H9 (cell line): Measurements from ENCODE around the gene CYP39A1. TPM values are rescaled to one million over a fixed set of nuclear protein-coding genes. Genes with fewer than 3 reads are reported as not detected.
A peak's percentile ranks its signal among the peaks of the same experiment; 100 is the strongest.

Experiments used
- DNase-seq: peaks from one replicate; pipeline ENCODE4 v3.0.0-alpha.2; 2017
- H2AFZ ChIP-seq: one replicate; pipeline ENCODE4 v1.6.1; 2013; ENCODE audit warnings: mild to moderate bottlenecking, low read length, control low read depth, moderate library complexity
- H2AK5ac ChIP-seq: 2 replicates; pipeline ENCODE4 v1.6.1; 2013; ENCODE audit warnings: low read length, control low read depth, mixed read lengths; ENCODE audit not compliant: insufficient read length
- H2BK120ac ChIP-seq: one replicate; pipeline ENCODE4 v1.6.1; 2013; ENCODE audit warnings: low read depth, mild to moderate bottlenecking, low read length, control low read depth, inconsistent platforms; ENCODE audit not compliant: poor library complexity, severe bottlenecking
- H2BK12ac ChIP-seq: 2 replicates; pipeline ENCODE4 v1.6.1; 2013; ENCODE audit warnings: low read length, control low read depth, mixed read lengths, low read depth; ENCODE audit not compliant: insufficient read length
- H2BK15ac ChIP-seq: 2 replicates; pipeline ENCODE4 v1.6.1; 2013; ENCODE audit warnings: low read depth, low read length, control low read depth
- H2BK20ac ChIP-seq: one replicate; pipeline ENCODE4 v1.6.1; 2013; ENCODE audit warnings: low read depth, mild to moderate bottlenecking, low read length, control low read depth, inconsistent platforms; ENCODE audit not compliant: poor library complexity, severe bottlenecking
- H2BK5ac ChIP-seq: 2 replicates; pipeline ENCODE4 v1.6.1; 2013; ENCODE audit warnings: low read length, control low read depth, mixed read lengths; ENCODE audit not compliant: insufficient read length
- H3K14ac ChIP-seq: 2 replicates; pipeline ENCODE4 v1.6.1; 2013; ENCODE audit warnings: low read length, control low read depth; ENCODE audit not compliant: insufficient read depth
- H3K18ac ChIP-seq: 2 replicates; pipeline ENCODE4 v1.6.1; 2013; ENCODE audit warnings: low read depth, mild to moderate bottlenecking, mixed read lengths, low read length, control low read depth; ENCODE audit not compliant: insufficient read length
- H3K23ac ChIP-seq: 2 replicates; pipeline ENCODE4 v1.6.1; 2013; ENCODE audit warnings: low read length, control low read depth, mixed read lengths, low read depth; ENCODE audit not compliant: insufficient read length
- H3K23me2 ChIP-seq: 2 replicates; pipeline ENCODE4 v1.6.1; 2013; ENCODE audit warnings: low read depth, mild to moderate bottlenecking, mixed read lengths, low read length, control low read depth; ENCODE audit not compliant: insufficient read length, poor library complexity, severe bottlenecking
- H3K27ac ChIP-seq: 2 replicates; pipeline ENCODE4 v1.5.1; 2013; ENCODE audit warnings: low read length, control low read depth, mixed read lengths, low read depth; ENCODE audit not compliant: insufficient read length
- H3K27me3 ChIP-seq: 2 replicates; pipeline ENCODE4 v1.6.1; 2013; ENCODE audit warnings: low read length, control low read depth, inconsistent platforms; ENCODE audit not compliant: insufficient read depth
- H3K4ac ChIP-seq: 2 replicates; pipeline ENCODE4 v1.6.1; 2013; ENCODE audit warnings: low read depth, mild to moderate bottlenecking, control low read depth, inconsistent platforms, low read length, moderate library complexity
- H3K4me1 ChIP-seq: 2 replicates; pipeline ENCODE4 v1.6.1; 2013; ENCODE audit warnings: low read length, control low read depth, inconsistent platforms; ENCODE audit not compliant: insufficient read depth
- H3K4me2 ChIP-seq: 2 replicates; pipeline ENCODE4 v1.6.1; 2013; ENCODE audit warnings: low read length, control low read depth, mixed read lengths; ENCODE audit not compliant: insufficient read length, insufficient read depth
- H3K56ac ChIP-seq: 2 replicates; pipeline ENCODE4 v1.6.1; 2013; ENCODE audit warnings: low read depth, mild to moderate bottlenecking, mixed read lengths, low read length, control low read depth; ENCODE audit not compliant: insufficient read length
- H3K79me1 ChIP-seq: 2 replicates; pipeline ENCODE4 v1.6.1; 2013; ENCODE audit warnings: low read depth, mild to moderate bottlenecking, moderate library complexity, low read length, control low read depth, inconsistent platforms; ENCODE audit not compliant: insufficient read depth, poor library complexity, severe bottlenecking
- H3K79me2 ChIP-seq: 2 replicates; pipeline ENCODE4 v1.6.1; 2013; ENCODE audit warnings: low read length, control low read depth, inconsistent platforms; ENCODE audit not compliant: insufficient read depth
- H3K9ac ChIP-seq: 2 replicates; pipeline ENCODE4 v1.6.1; 2013; ENCODE audit warnings: low read length, control low read depth, mixed read lengths; ENCODE audit not compliant: insufficient read length; ENCODE audit errors: extremely low read depth
- H3K9me3 ChIP-seq: one replicate; pipeline ENCODE4 v1.6.1; 2013; ENCODE audit warnings: low read depth, low read length, inconsistent platforms; ENCODE audit not compliant: control insufficient read depth
- H3T11ph ChIP-seq: one replicate; pipeline ENCODE4 v1.6.1; 2013; ENCODE audit warnings: mild to moderate bottlenecking, low read length, control low read depth, inconsistent platforms
- H4K20me1 ChIP-seq: one replicate; pipeline ENCODE4 v1.6.1; 2013; ENCODE audit not compliant: control insufficient read depth, insufficient read length, insufficient read depth
- H4K5ac ChIP-seq: 2 replicates; pipeline ENCODE4 v1.6.1; 2013; ENCODE audit warnings: low read depth, mild to moderate bottlenecking, mixed read lengths, low read length, control low read depth; ENCODE audit not compliant: insufficient read length
- H4K8ac ChIP-seq: replicated peaks from 2 replicates; pipeline ENCODE4 v1.6.1; 2013; ENCODE audit warnings: low read length, control low read depth, mixed read lengths, low read depth; ENCODE audit not compliant: insufficient read length
- H4K91ac ChIP-seq: 2 replicates; pipeline ENCODE4 v1.6.1; 2013; ENCODE audit warnings: low read depth, mild to moderate bottlenecking, moderate library complexity, mixed read lengths, low read length, control low read depth; ENCODE audit not compliant: insufficient read length
- H3K27ac Mint-ChIP-seq, 3 experiments: 2 replicates in 2 of 3; 3 replicates in 1 of 3; pipeline ENCODE4 v1.8.0; 2020 to 2021; ENCODE audit warnings: mixed read lengths in 3 of 3, mild to moderate bottlenecking in 1 of 3, moderate library complexity in 1 of 3
- H3K27me3 Mint-ChIP-seq: 2 replicates; pipeline ENCODE4 v1.8.0; 2021; ENCODE audit warnings: low read depth, mild to moderate bottlenecking, moderate library complexity, mixed read lengths
- H3K36me3 Mint-ChIP-seq, 3 experiments: 2 replicates in 2 of 3; 3 replicates in 1 of 3; pipeline ENCODE4 v1.8.0; 2020 to 2021; ENCODE audit warnings: low read depth in 3 of 3, mixed read lengths in 3 of 3; ENCODE audit not compliant: insufficient read depth in 1 of 3
- H3K4me1 Mint-ChIP-seq, 2 experiments: 2 replicates each; pipeline ENCODE4 v1.8.0; 2020; ENCODE audit warnings: mixed read lengths in 2 of 2
- H3K4me3 Mint-ChIP-seq, 2 experiments: 2 replicates in 1 of 2; 3 replicates in 1 of 2; pipeline ENCODE4 v1.8.0; 2020 to 2021; ENCODE audit warnings: mild to moderate bottlenecking in 2 of 2, mixed read lengths in 2 of 2, moderate library complexity in 1 of 2
- H3K9me3 Mint-ChIP-seq, 2 experiments: 2 replicates in 1 of 2; 3 replicates in 1 of 2; pipeline ENCODE4 v1.8.0; 2020; ENCODE audit warnings: mild to moderate bottlenecking in 2 of 2, mixed read lengths in 2 of 2, moderate library complexity in 1 of 2
- total RNA-seq: library from RNA; stranded (reverse); gene quantifications from 2 replicates; pipeline ENCODE4 v1.2.1, GENCODE V29; 2021
- TF ChIP-seq, protein P1 (sequence below): fragments of 200-600 bp; sonication (generic); conservative IDR thresholded peaks from 3 replicates; pipeline ENCODE4 v1.8.0; 2021; ENCODE audit warnings: antibody characterized with exemption, mild to moderate bottlenecking

The CYP39A1 gene
- total RNA-seq, 1 experiment from 2014 or later, result 0.50 TPM

DNA sequence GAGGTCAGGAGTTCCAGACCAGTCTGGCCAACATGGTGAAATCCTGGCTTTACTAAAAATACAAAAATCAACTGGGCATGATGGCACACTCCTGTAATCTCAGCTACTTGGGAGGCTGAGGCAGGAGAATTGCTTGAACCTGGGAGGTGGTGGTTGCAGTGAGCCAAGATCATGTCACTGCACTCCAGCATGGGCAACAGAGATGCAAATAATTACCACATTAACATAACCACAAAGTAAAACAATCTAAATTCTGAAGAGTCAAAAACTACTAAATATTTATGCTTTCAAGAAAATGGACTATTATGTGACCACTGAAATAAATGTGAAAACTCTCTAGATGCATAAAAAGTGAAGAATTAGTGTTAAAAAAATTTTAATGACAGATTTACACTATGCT, 59.9 kb downstream of the CYP39A1 start:
- TF ChIP-seq, protein P1, sequence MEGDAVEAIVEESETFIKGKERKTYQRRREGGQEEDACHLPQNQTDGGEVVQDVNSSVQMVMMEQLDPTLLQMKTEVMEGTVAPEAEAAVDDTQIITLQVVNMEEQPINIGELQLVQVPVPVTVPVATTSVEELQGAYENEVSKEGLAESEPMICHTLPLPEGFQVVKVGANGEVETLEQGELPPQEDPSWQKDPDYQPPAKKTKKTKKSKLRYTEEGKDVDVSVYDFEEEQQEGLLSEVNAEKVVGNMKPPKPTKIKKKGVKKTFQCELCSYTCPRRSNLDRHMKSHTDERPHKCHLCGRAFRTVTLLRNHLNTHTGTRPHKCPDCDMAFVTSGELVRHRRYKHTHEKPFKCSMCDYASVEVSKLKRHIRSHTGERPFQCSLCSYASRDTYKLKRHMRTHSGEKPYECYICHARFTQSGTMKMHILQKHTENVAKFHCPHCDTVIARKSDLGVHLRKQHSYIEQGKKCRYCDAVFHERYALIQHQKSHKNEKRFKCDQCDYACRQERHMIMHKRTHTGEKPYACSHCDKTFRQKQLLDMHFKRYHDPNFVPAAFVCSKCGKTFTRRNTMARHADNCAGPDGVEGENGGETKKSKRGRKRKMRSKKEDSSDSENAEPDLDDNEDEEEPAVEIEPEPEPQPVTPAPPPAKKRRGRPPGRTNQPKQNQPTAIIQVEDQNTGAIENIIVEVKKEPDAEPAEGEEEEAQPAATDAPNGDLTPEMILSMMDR, result no peak
- H3K9ac ChIP-seq, result no peak overlapping the region
- no peak overlapping the region for H2AK5ac ChIP-seq
- H3K9me3 ChIP-seq, result no peaks in the 10 kb centered on the region
- H2BK12ac ChIP-seq, result no peak overlapping the region
- H3K18ac ChIP-seq, result no peak overlapping the region
- H3K27ac ChIP-seq, result no peak overlapping the region
- Mint-ChIP-seq H3K27ac (peak overlapping the region in 1 of 3 experiments; percentile 72; a peak in 1 of 7 replicates), H3K4me3 (no peak overlapping the region), H3K36me3 (no peaks in the 10 kb centered on the region), H3K27me3 (no peaks in the 10 kb centered on the region), H3K4me1 (no peaks in the 10 kb centered on the region), H3K9me3 (peaks cover 0 to 6% of the 10 kb centered on the region in 2 experiments; a peak in 2 of 5 replicates)
- no peak overlapping the region for H3T11ph ChIP-seq
- no peaks in the 10 kb centered on the region for H3K79me1 ChIP-seq
- H3K14ac ChIP-seq, result no peak overlapping the region
- H3K4me2 ChIP-seq, result no peak overlapping the region
- no peak overlapping the region for H4K5ac ChIP-seq
- no peaks in the 10 kb centered on the region for H3K4me1 ChIP-seq
- H2BK120ac ChIP-seq, result no peak overlapping the region
- H2BK20ac ChIP-seq, result no peak overlapping the region
- H3K79me2 ChIP-seq, result no peaks in the 10 kb centered on the region
- no peak overlapping the region for H3K23ac ChIP-seq
- H3K56ac ChIP-seq, result no peak overlapping the region
- no peak overlapping the region for H4K8ac ChIP-seq
- no peaks in the 10 kb centered on the region for H4K20me1 ChIP-seq
- H3K23me2 ChIP-seq, result no peaks in the 10 kb centered on the region
- no peaks in the 10 kb centered on the region for H3K27me3 ChIP-seq
- H2BK5ac ChIP-seq, result no peak overlapping the region
- no peak overlapping the region for H4K91ac ChIP-seq
- no peak overlapping the region for H2BK15ac ChIP-seq
- no peak for DNase-seq
- H3K4ac ChIP-seq, result no peak overlapping the region
- H2AFZ ChIP-seq, result no peak overlapping the region
